ENCODE results near the gene BLTP3A. TPM values are rescaled to one million over a fixed set of nuclear protein-coding genes. Genes with fewer than 3 reads are reported as not detected.

BLTP3A gene
- total and polyA plus RNA-seq, 2 of the 8 experiments (the other 6 are each of a cell fraction or from before 2014, with no cell fraction given) = 8.5 to 17.2 TPM

- TF ChIP-seq JUND (IDR thresholded peaks at IDR 0.05; ENCODE audit: low read length) (no peak), CBX5 (IDR thresholded peaks at IDR 0.05; ENCODE audit: low read depth, low read length) (no peak), ZNF274 (IDR thresholded peaks at IDR 0.05; ENCODE audit: borderline replicate concordance, extremely low read depth, low read length) (no peak), KDM4A (IDR thresholded peaks at IDR 0.05; ENCODE audit: low read depth, low read length, severe bottlenecking) (no peak)
Observed at GRCh38 chr6:34768148-34768547, 23.7 kb upstream of the BLTP3A start (continued).

Measured in H1 (cell line).